HG02763 (cell line): Measurements from ENCODE around the gene ARHGAP19.

Source experiments
- ATAC-seq: cut with Tn5 transposase; IDR thresholded peaks from one replicate; pipeline ENCODE4 v1.9.1; 2021; ENCODE audit warnings: mild to moderate bottlenecking, moderate library complexity; ENCODE audit not compliant: unreplicated experiment

Gene ARHGAP19

GRCh38 chr10:97230146-97230545, 62.3 kb downstream of the ARHGAP19 start:
- ATAC-seq, result no peak

GRCh38 chr10:97229322-97230015, 63.0 kb downstream of the ARHGAP19 start:
- no peak for ATAC-seq

DNA sequence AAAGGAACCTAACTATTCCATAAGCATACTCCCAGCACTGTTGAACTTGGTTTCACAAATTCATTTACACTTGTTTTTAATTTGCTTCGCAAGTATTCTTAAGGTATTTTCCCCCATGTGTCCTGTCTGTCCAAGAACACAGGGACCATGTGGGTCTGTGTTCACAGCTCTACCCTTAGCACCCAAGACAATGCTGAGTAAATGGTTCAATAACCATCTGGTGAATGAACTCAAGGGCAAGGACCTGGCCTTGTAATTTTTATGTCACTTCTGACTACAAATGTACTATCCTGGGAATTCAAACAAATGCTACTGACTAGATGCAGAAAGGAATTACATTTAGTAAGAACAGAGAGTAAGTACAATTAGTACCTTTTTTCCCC, 63.7 kb downstream of the ARHGAP19 start:
- ATAC-seq, result no peak

DNA sequence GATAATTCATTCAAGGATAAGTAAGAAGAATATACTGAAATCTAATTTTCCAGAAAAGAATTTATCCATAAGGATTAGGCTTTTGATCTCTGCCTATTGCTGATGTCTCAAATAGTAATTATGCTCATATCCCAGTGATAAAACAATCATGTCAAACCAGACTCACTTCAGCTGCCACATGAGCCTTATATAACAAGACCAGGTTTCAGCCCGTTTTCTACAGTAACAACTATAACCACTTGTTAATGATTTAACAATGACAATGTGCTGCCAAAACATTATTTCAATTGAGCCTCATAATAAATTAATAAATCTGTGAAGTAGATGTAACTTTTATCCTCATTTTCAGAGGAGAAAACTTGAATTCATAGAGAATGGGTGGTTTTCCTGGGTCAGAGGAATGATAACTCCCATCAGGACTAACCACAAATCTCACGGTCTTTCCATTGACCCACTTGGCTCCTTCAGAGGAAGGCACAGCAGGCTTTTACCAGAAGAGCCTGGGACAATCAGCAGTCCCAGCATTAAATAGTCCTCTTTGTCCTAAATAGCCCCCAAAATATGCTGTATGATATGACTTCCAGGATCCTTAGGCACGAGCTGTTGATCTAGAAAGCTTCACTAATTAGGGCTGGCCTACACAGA, 64.2 kb downstream of the ARHGAP19 start:
- no peak for ATAC-seq

GRCh38 chr10:97226398-97226797, 66.0 kb downstream of the ARHGAP19 start:
- ATAC-seq, result no peak

DNA sequence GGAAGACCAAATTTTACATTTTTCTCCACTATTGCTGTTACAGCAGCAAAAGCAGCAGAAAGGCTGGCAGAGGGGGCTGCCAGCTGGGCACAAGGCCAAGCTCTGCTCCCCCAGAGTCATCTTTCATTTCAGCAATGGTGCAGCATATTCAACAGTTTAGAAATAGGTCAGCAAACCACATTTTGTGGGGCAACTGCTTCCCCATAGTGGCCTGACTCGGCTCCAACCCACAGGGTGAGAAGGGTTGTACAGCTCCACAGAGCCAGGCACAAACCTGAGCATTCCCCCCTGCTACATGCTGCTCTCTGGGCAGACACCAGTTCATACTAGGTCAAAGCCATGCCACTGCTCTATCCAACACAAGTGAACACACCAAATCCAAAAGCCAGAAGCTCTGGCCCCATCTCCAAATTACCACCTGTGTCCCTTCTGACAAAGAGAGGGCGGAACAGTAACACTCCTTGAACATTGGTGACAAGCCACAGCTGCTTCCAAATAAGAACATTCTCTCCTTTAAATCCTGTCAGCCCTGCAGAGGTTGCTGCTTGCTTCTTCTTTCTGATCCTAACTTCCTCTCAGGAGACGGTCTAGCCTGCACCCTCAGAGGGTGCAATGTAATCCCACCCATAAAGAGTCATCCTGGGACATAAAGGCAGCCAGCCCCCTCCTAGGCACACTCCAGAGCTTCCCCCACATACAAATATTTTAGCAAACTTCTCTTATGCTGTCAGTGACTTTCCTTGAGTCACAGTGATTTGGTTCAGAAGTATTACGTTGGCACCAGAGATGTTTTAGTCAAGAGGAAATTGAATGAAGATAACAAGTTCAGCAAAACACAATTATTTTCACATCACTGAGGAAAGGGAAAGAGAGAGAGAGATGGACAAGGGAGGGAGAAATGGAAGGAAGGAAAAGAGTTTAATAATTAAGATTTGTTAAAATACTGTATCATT, 67.7 kb downstream of the ARHGAP19 start:
- no peak for ATAC-seq

DNA sequence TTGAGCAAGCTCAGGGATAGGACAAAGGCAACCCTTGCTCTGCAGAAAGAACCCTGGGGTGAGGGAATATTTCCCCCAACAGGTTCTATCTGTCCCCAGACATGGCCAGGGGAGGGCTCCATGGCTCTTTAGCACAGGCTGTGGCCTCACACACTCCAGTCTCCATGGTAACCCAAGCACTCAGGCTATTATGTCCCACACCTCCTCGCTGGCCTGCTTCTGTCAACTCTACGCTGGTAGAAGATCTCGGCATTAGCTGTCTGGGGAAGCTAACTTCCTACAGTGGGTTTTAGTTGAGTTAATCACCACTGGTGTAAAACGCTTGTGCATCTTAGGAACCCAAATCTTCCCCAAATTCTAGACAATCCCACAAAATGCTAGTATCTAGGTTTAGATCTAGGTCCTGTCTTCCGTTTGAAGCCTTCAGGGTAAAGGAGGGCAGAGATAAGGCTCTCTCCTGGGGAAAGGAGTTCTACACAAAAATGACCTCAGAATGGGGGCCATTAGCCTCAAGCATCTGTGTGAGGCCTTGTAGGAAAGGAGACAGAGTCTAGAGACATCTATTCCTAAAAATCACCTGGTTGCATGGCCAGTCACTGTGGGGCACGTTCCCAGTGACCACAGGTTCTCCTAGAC, 70.0 kb downstream of the ARHGAP19 start:
- no peak for ATAC-seq

DNA sequence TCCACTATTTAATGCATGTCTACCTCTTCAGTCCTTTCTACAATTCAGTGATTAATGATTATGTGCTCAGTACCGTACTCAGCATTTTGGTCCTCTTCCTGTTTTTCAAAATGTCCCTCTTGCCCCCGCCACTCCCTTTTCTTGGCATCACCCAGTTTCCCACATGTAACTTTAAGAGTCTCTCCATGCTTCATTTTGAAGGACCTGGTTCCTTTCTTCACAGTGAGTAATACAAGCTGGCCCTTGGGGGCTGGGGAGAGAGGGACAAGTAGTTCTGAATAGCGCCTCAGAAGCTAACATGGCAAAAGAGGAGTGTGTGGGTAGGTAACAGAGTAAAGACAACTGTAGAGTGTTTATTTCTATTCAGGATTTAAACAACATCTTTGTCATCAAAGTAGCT, 72.1 kb downstream of the ARHGAP19 start:
- ATAC-seq, result no peak

DNA sequence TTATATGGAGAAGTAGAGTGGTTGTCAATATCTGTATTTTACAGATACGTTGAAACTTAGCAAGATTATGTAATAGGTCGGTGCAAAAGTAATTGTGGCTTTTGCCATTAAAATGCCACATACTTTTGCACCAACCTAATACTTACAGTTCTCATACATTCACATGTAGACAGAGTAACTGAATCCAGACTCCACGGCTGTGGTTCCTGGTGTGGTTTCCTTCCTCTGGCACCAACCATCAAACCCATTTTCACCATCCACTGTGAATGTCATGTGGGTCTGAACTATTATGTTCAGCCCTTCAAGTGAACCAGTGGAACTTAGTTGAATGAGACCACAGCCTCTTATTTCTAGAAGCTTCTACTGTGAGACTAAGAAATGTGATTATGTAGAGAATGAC, 75.1 kb downstream of the ARHGAP19 start:
- ATAC-seq, result no peak

- no peak for ATAC-seq
Observed at GRCh38 chr10:97215619-97216260, 76.7 kb downstream of the ARHGAP19 start.

DNA sequence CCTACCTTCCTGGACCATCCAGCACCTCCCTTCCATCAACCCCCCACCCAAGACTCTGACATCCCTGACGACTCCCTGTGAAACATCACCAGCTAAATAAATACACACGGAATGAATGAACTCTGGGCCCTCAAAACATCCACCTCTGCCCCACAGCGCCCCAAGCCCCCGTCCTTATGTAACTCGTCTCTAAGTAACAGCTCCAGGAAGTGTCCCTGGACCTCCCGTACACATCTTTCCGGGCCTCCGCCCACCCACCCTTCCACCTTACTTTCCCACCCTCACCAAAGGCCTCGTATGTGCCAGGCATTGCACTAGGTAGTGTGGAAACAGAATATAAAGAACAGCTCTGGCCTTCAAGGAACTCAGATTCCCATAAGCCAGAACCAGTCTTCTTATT, 79.0 kb downstream of the ARHGAP19 start:
- ATAC-seq, result no peak

- no peak for ATAC-seq
Observed at GRCh38 chr10:97211229-97211628, 81.2 kb downstream of the ARHGAP19 start.

GRCh38 chr10:97210543-97210960, 81.9 kb downstream of the ARHGAP19 start:
- ATAC-seq, result no peak

DNA sequence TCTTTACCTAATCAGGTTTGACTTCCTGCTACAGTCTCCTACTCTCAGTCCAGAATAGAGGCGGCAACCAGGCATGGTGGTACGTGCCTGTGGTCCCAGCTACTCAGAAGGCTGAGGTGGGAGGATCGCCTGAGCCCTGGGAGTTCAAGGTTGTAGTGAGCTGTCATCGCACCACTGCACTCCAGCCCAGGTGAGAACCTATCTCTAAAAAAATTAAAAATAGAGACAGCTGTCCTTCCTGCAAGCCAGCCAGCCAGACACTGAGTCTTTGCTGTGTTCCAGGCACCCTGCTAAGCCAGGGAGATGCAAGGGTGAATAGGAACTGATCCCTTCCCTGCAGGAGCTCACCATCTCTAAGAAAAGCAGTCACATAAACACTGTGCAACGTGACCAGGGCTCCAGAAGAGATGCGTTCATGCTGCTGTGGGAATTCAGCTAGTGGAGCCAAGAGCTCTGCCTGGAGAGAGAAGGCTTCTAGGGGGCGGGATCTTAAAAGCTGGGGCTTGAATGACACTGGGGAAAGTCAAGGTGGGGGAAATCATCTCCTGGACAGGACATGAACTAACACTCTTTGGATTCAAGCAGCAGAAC, 84.6 kb downstream of the ARHGAP19 start:
- ATAC-seq, result no peak

- ATAC-seq, result no peak
Observed at GRCh38 chr10:97207131-97207530, 85.3 kb downstream of the ARHGAP19 start.

DNA sequence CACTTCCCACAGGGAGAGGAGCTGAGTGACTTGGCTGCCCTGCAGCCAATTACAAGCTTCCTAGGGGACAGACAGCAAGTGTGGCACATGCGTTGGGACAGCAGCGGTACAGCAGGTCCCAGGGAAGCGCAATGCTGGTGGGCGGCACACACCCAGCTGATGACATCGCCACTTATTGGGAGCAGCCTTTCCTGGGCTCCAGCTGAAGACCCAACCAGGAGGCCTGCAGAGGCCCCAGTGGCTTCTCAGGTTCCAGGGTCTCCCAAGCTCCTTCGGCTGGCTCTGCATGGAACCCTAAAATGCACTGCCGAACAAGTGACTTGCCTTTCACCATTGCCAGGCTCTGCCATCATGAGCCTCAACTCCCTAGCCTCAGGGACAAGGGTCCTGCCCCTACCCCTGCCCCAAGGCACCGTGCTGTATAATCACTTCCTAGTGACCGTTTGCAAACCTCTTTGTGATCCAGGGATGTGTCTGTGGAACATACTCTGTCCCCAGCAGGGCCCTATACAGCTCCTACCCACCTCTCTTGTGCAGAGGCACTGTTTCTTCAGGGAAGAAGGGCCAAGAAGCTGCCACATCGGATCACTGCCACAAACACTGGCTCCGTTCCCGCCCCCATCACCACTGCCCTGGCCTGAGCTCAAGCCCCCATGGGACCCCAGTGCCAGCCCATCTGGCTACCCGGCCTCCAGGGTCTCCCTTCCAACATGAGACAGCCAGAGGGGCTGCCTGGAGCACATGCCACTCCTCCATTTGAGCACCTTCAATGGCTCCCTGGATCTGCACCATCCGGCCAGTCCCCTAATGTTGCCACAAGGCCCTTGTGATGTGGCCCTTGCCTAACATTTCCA, 87.4 kb downstream of the ARHGAP19 start:
- ATAC-seq, result no peak

DNA sequence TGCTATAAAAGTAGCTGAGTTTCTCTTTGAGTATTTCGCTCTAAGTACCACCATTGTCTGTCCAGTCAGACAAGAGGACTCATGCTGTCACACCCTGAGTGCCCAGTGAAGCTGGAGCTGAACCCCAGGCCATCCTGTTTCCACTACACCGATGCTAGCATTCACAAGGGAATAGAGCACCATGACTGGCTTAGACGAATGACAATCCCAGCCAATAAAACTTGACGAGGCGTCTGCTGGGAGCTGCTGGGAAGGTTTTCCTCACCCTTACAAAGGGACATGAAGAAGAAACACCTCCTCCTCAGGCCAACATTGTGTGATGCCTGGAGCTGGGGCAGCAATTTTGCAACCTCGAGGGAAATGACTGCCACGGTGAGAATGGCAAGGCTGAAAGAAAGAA, 89.2 kb downstream of the ARHGAP19 start:
- ATAC-seq, result no peak

DNA sequence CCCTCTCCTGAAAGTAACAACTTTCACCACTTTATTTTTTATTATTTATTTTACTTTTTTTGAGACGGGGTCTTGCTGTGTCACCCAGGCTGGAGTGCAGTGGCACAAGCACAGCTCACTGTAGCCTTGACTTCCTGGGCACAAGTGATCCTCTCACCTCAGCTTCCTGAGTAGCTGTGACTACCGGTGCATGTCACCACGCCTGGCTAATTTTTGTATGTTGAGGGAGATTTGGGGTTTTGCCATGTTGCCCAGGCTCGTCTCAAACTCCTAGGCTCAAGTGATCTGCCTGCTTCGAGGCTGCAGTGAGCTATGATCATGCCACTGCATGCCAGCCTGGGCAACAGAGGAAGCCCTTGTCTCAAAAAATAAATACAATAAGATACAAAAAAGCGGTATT, 91.8 kb downstream of the ARHGAP19 start:
- ATAC-seq, result no peak

- ATAC-seq, result no peak
Observed at GRCh38 chr10:97199152-97199551, 93.3 kb downstream of the ARHGAP19 start.
